GM23338 (cell line): ENCODE measurements around the gene AFF3. TPM values are rescaled to one million over a fixed set of nuclear protein-coding genes. Genes with fewer than 3 reads are reported as not detected.

Source experiments
- ATAC-seq: fragments of 200-7000 bp; cut with Tn5 transposase; 3 replicates; pipeline ENCODE4 v1.9.1; 2020
- DNase-seq: peaks from one replicate; pipeline ENCODE4 v3.0.0-alpha.2; 2015; ENCODE audit warnings: low spot score
- H2AFZ ChIP-seq: fragments of 200-600 bp; sonication (generic); 2 replicates; pipeline ENCODE4 v1.8.0; 2016; ENCODE audit warnings: antibody characterized with exemption, mild to moderate bottlenecking, moderate library complexity
- H3F3A ChIP-seq: fragments of 200-600 bp; sonication (generic); replicated peaks from 2 replicates; pipeline ENCODE4 v1.8.0; 2017; ENCODE audit warnings: antibody characterized with exemption, mixed run types, low read depth
- H3K27ac ChIP-seq: fragments of 200-600 bp; sonication (generic); 2 replicates; pipeline ENCODE4 v1.6.1; 2016; ENCODE audit warnings: low read depth
- H3K27me3 ChIP-seq: fragments of 200-600 bp; sonication (generic); 2 replicates; pipeline ENCODE4 v1.8.0; 2016; ENCODE audit warnings: mild to moderate bottlenecking, mixed run types, moderate library complexity; ENCODE audit not compliant: insufficient read depth
- H3K36me3 ChIP-seq: fragments of 200-600 bp; sonication (generic); 2 replicates; pipeline ENCODE4 v1.8.0; 2016; ENCODE audit warnings: mild to moderate bottlenecking; ENCODE audit not compliant: insufficient read depth
- H3K4me1 ChIP-seq: fragments of 200-600 bp; sonication (generic); 2 replicates; pipeline ENCODE4 v1.8.0; 2016; ENCODE audit warnings: mild to moderate bottlenecking, moderate library complexity; ENCODE audit not compliant: insufficient read depth
- H3K4me2 ChIP-seq: fragments of 200-600 bp; sonication (generic); 2 replicates; pipeline ENCODE4 v1.7.1; 2017; ENCODE audit warnings: mixed run types
- H3K4me3 ChIP-seq: fragments of 200-600 bp; sonication (generic); 2 replicates; pipeline ENCODE4 v1.6.1; 2016; ENCODE audit warnings: mixed run types
- H3K79me2 ChIP-seq: fragments of 200-600 bp; sonication (generic); replicated peaks from 2 replicates; pipeline ENCODE4 v1.8.0; 2017; ENCODE audit warnings: mild to moderate bottlenecking; ENCODE audit not compliant: insufficient read depth
- H3K9me2 ChIP-seq: fragments of 200-600 bp; sonication (generic); 2 replicates; pipeline ENCODE4 v1.8.0; 2017; ENCODE audit not compliant: insufficient read depth
- H4K20me1 ChIP-seq: fragments of 200-600 bp; sonication (generic); replicated peaks from 2 replicates; pipeline ENCODE4 v1.8.0; 2017; ENCODE audit warnings: mild to moderate bottlenecking; ENCODE audit not compliant: insufficient read depth
- H3K27ac Mint-ChIP-seq: 2 replicates; pipeline ENCODE4 v1.8.0; 2020; ENCODE audit warnings: inconsistent platforms, mild to moderate bottlenecking, moderate library complexity, mixed read lengths
- H3K27me3 Mint-ChIP-seq: 3 replicates; pipeline ENCODE4 v1.8.0; 2022; ENCODE audit warnings: low read depth, mild to moderate bottlenecking, moderate library complexity, mixed read lengths, inconsistent platforms; ENCODE audit not compliant: insufficient read depth, poor library complexity
- H3K36me3 Mint-ChIP-seq: 3 replicates; pipeline ENCODE4 v1.8.0; 2021; ENCODE audit warnings: low read depth, mild to moderate bottlenecking, inconsistent platforms, moderate library complexity, mixed read lengths
- H3K4me1 Mint-ChIP-seq: 3 replicates; pipeline ENCODE4 v1.8.0; 2020; ENCODE audit warnings: mild to moderate bottlenecking, inconsistent platforms, mixed read lengths
- H3K4me3 Mint-ChIP-seq: 3 replicates; pipeline ENCODE4 v1.8.0; 2021; ENCODE audit warnings: moderate library complexity, mild to moderate bottlenecking, inconsistent platforms, mixed read lengths
- H3K9me3 Mint-ChIP-seq: 3 replicates; pipeline ENCODE4 v1.8.0; 2020; ENCODE audit warnings: moderate library complexity, mild to moderate bottlenecking, inconsistent platforms, mixed read lengths
- CREB1 ChIP-seq: fragments of 250-450 bp; sonication (Bioruptor Pico); IDR thresholded peaks from 2 replicates; pipeline ENCODE4 v1.5.0; 2020; ENCODE audit warnings: low read depth, mild to moderate bottlenecking, moderate library complexity
- CTCF ChIP-seq, 2 experiments: fragments of 200-600 bp in 1 of 2; sonication (generic) in 1 of 2; conservative IDR thresholded peaks; 2 replicates each; pipeline versions ENCODE4 v1.5.1 to v1.6.1; 2016 to 2017; ENCODE audit warnings: antibody characterized with exemption in 2 of 2, low read depth in 2 of 2, mild to moderate bottlenecking in 2 of 2, moderate library complexity in 1 of 2
- ETS1 ChIP-seq: IDR thresholded peaks from 2 replicates; pipeline ENCODE4 v1.6.1; 2016; ENCODE audit warnings: antibody characterized with exemption
- EZH2 ChIP-seq: fragments of 200-600 bp; sonication (generic); IDR thresholded peaks from one replicate; pipeline ENCODE4 v1.8.0; 2017; ENCODE audit warnings: antibody characterized with exemption, mild to moderate bottlenecking, low read depth; ENCODE audit not compliant: unreplicated experiment
- EZH2phosphoT487 ChIP-seq: fragments of 200-600 bp; sonication (generic); IDR thresholded peaks from one replicate; pipeline ENCODE4 v1.8.1; 2018; ENCODE audit warnings: antibody characterized with exemption; ENCODE audit not compliant: unreplicated experiment
- JUNB ChIP-seq: IDR thresholded peaks from one replicate; pipeline ENCODE4 v1.6.1; 2016; ENCODE audit warnings: antibody characterized with exemption; ENCODE audit not compliant: unreplicated experiment
- NANOG ChIP-seq: IDR thresholded peaks from 2 replicates; pipeline ENCODE4 v1.6.1; 2016; ENCODE audit warnings: antibody characterized with exemption, borderline replicate concordance
- POLR2AphosphoS5 ChIP-seq: IDR thresholded peaks from 2 replicates; pipeline ENCODE4 v1.6.1; 2016; ENCODE audit warnings: antibody characterized with exemption, low read depth
- REST ChIP-seq: IDR thresholded peaks from one replicate; pipeline ENCODE4 v1.6.1; 2018; ENCODE audit warnings: antibody characterized with exemption; ENCODE audit not compliant: unreplicated experiment
- STAT1 ChIP-seq: IDR thresholded peaks from one replicate; pipeline ENCODE4 v1.6.1; 2016; ENCODE audit warnings: antibody characterized with exemption; ENCODE audit not compliant: unreplicated experiment
- ZNF331 ChIP-seq: fragments of 250-450 bp; sonication (Bioruptor Pico); IDR thresholded peaks from 2 replicates; pipeline ENCODE4 v1.5.0; 2020; ENCODE audit warnings: low read depth, mild to moderate bottlenecking, moderate library complexity
- ZNF462 ChIP-seq: fragments of 250-450 bp; sonication (Bioruptor Pico); IDR thresholded peaks from 2 replicates; pipeline ENCODE4 v1.5.0; 2020; ENCODE audit warnings: mild to moderate bottlenecking, moderate library complexity
- polyA plus RNA-seq: library from polyadenylated mRNA; unstranded; fragments of >200 nt; fragmentation: Nextera tagmentation; extraction: Ambion mirVana; gene quantifications from 2 replicates; pipeline ENCODE4 v1.2.1, GENCODE V29; 2016
- total RNA-seq: library from RNA; depleted of rRNA; stranded (reverse); fragments of >200 nt; shearing (Covaris generic); gene quantifications from 2 replicates; pipeline ENCODE4 v1.2.3, GENCODE V29; 2014

Gene AFF3
- total and polyA plus RNA-seq, 2 experiments from 2014 or later: 0.73 to 1.4 TPM

GRCh38 chr2:99910902-99911301, 231.5 kb downstream of the AFF3 start:
- no peaks in the 10 kb centered on the region for H3K4me1 ChIP-seq
- H3K9me2 ChIP-seq: no peaks in the 10 kb centered on the region
- no peak overlapping the region for H3K27ac ChIP-seq
- no peak overlapping the region for H3K4me2 ChIP-seq
- H3F3A ChIP-seq: no peaks in the 10 kb centered on the region
- ATAC-seq (no peak), DNase-seq (no peak)
- H3K79me2 ChIP-seq: no peaks in the 10 kb centered on the region
- Mint-ChIP-seq H3K36me3 (no peaks in the 10 kb centered on the region), H3K9me3 (no peaks in the 10 kb centered on the region), H3K27ac (no peak overlapping the region), H3K4me1 (peaks cover 5% of the 10 kb centered on the region; the same call in 2 of the 3 replicates), H3K4me3 (no peak overlapping the region), H3K27me3 (no peaks in the 10 kb centered on the region)
- no peak overlapping the region for H3K4me3 ChIP-seq
- H2AFZ ChIP-seq: no peak overlapping the region
- H3K27me3 ChIP-seq: no peaks in the 10 kb centered on the region
- no peaks in the 10 kb centered on the region for H3K36me3 ChIP-seq
- no peaks in the 10 kb centered on the region for H4K20me1 ChIP-seq
- TF ChIP-seq JUNB: no peak
- TF ChIP-seq STAT1: no peak
- TF ChIP-seq CREB1 (CRISPR knock-in tag): no peak
- TF ChIP-seq EZH2phosphoT487: no peak
- TF ChIP-seq CTCF (conservative IDR thresholded peaks at IDR 0.05; ENCODE audit: low read depth in 2 of 2): no peak
- TF ChIP-seq POLR2AphosphoS5: no peak
- TF ChIP-seq ETS1: no peak
- TF ChIP-seq ZNF462 (CRISPR knock-in tag): no peak
- no peak for TF ChIP-seq NANOG
- TF ChIP-seq EZH2: no peak
- TF ChIP-seq REST: no peak
- TF ChIP-seq ZNF331: no peak
